ENCODE data around the gene HSD17B8.

The HSD17B8 gene

DNA sequence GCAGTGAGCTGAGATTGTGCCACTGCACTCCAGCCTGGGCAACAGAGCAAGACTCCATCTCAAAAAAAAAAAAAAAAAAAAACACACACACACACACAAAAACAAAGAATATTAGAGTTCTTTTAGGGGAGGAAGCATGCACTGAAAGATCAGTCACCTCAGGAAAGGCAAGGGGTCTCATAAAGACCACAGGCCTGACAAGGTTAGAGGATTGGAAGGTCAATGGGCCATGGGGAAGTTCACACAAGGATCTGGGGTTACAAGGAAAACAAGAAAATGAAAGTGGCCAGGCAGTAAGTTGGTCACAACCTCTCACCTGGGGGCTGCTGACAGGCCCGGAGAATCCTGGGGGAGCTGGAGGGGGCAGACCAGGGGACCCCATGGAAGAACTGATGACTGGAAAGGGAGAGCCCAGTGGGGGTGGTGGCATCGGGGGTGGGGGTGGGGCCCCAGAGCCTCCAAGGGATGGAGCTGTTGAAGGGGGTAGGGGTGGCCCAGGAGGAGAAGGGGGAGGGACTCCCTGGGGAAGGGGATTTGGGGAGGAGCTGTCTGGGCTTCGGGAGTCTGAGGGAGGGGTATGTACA lies 5.5 kb upstream of the HSD17B8 start:
- DNase-seq (ENCODE audit: low read depth), result no peak
- TF ChIP-seq, protein P1, sequence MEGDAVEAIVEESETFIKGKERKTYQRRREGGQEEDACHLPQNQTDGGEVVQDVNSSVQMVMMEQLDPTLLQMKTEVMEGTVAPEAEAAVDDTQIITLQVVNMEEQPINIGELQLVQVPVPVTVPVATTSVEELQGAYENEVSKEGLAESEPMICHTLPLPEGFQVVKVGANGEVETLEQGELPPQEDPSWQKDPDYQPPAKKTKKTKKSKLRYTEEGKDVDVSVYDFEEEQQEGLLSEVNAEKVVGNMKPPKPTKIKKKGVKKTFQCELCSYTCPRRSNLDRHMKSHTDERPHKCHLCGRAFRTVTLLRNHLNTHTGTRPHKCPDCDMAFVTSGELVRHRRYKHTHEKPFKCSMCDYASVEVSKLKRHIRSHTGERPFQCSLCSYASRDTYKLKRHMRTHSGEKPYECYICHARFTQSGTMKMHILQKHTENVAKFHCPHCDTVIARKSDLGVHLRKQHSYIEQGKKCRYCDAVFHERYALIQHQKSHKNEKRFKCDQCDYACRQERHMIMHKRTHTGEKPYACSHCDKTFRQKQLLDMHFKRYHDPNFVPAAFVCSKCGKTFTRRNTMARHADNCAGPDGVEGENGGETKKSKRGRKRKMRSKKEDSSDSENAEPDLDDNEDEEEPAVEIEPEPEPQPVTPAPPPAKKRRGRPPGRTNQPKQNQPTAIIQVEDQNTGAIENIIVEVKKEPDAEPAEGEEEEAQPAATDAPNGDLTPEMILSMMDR (IDR thresholded peaks at IDR 0.05; ENCODE audit: insufficient read depth, low read depth, low read length, missing control alignments), result no peak
- peak overlapping the region; percentile 97 for H3K4me3 ChIP-seq (ENCODE audit: low read length)

DNA sequence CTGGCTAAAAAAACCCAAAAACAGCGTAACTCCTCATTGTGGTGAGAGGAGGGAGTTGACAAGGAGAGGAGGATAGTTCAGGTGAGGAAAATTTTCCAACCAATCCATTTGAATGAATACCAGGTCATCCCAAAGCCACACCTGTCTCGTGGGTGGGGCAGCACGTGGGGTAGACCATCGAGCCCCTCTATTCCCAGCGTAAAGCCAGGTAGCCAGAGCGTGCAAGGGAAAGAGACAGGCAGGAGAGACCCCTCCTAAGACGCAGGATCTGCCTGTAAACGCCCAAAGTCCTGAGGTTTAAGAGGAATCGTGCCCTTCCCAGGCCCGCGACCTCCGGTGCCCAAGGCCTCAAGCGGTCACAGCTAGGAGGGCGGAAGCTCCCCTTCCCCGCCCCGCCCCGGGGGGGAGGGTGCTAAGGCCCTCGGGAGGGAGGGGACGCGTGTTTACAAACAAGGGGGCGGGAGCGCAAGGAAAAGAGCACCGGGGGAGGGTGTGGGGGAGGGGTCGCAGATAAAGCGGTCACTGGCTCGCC lies 4.7 kb upstream of the HSD17B8 start:
- peak overlapping the region; percentile 97 for H3K4me3 ChIP-seq (ENCODE audit: low read length)
- peak; percentile 66 for DNase-seq (ENCODE audit: low read depth)
- TF ChIP-seq, protein P1 (IDR thresholded peaks at IDR 0.05; ENCODE audit: insufficient read depth, low read depth, low read length, missing control alignments), result no peak

- TF ChIP-seq, protein P1 (IDR thresholded peaks at IDR 0.05; ENCODE audit: insufficient read depth, low read depth, low read length, missing control alignments), result no peak
- H3K4me3 ChIP-seq (ENCODE audit: low read length), result peak within 1 kb of the TSS; percentile 97
- peak; percentile 99 for DNase-seq (ENCODE audit: low read depth)
These were observed 4.0 kb upstream of the HSD17B8 start, which contains the start of the genes RXRB and SLC39A7 for GRCh38 chr6:33200219-33201146. RXRB (minus strand) TSS chr6:33200665; CDS start chr6:33200476, 189 bp downstream. SLC39A7 (plus strand) TSS chr6:33200867; CDS start chr6:33201246, 379 bp downstream.

GRCh38 chr6:33201147-33201545 lies 3.3 kb upstream of the HSD17B8 start:
- peak overlapping the region; percentile 97 for H3K4me3 ChIP-seq (ENCODE audit: low read length)
- no peak for DNase-seq (ENCODE audit: low read depth)
- TF ChIP-seq, protein P1 (IDR thresholded peaks at IDR 0.05; ENCODE audit: insufficient read depth, low read depth, low read length, missing control alignments), result no peak

GRCh38 chr6:33201935-33202334 lies 2.5 kb upstream of the HSD17B8 start:
- TF ChIP-seq, protein P1 (IDR thresholded peaks at IDR 0.05; ENCODE audit: insufficient read depth, low read depth, low read length, missing control alignments), result no peak
- H3K4me3 ChIP-seq (ENCODE audit: low read length), result peak overlapping the region; percentile 97
- no peak for DNase-seq (ENCODE audit: low read depth)

DNA sequence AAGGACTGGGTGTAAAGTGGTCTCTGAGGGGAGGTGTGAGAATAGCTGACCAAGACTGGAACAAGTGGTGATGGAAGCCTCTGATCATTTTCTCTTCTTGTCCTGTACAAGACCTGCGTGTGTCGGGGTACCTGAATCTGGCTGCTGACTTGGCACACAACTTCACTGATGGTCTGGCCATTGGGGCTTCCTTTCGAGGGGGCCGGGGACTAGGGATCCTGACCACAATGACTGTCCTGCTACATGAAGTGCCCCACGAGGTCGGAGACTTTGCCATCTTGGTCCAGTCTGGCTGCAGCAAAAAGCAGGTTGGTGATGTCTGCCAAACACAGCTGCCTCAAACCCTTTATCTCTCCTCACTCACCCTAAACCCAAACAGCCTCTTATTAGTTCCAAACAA lies 1.7 kb upstream of the HSD17B8 start:
- no peak for DNase-seq (ENCODE audit: low read depth)
- TF ChIP-seq, protein P1 (IDR thresholded peaks at IDR 0.05; ENCODE audit: insufficient read depth, low read depth, low read length, missing control alignments), result no peak
- no peak overlapping the region for H3K4me3 ChIP-seq (ENCODE audit: low read length)

Measured in epithelial cell of esophagus (primary cell).